GM10248 (cell line): Measurements from ENCODE around the gene TAS2R20.
"Not testable (repeated sequence)": the region's sequence is repeated elsewhere in the genome, so short reads cannot be mapped to it uniquely, and the experiment has no call there.

Source experiments
- CTCF ChIA-PET: fragments of 300-600 bp; sonication (Branson Sonifier 250); formaldehyde crosslinking; extraction: SDS; loops from one replicate; lab custom pipeline; 2021; ENCODE audit warnings: antibody characterized with exemption; lab: Yijun Ruan, JAX
- POLR2A ChIA-PET: fragments of 350-650 bp; sonication (Branson Sonifier 250); formaldehyde crosslinking; extraction: SDS; loops from one replicate; lab custom pipeline; 2020; ENCODE audit warnings: antibody characterized with exemption; lab: Yijun Ruan, JAX
- DNase-seq: peaks from one replicate; pipeline ENCODE4 v3.0.0; 2012; ENCODE audit errors: extremely low spot score
- TF ChIP-seq, protein P1 (sequence below): IDR thresholded peaks from 2 replicates; pipeline ENCODE4 v1.5.1; 2012; ENCODE audit warnings: mild to moderate bottlenecking, low read depth; ENCODE audit errors: extremely low read depth, missing control alignments, control extremely low read depth

TAS2R20 gene, protein sequence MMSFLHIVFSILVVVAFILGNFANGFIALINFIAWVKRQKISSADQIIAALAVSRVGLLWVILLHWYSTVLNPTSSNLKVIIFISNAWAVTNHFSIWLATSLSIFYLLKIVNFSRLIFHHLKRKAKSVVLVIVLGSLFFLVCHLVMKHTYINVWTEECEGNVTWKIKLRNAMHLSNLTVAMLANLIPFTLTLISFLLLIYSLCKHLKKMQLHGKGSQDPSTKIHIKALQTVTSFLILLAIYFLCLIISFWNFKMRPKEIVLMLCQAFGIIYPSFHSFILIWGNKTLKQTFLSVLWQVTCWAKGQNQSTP

DNA sequence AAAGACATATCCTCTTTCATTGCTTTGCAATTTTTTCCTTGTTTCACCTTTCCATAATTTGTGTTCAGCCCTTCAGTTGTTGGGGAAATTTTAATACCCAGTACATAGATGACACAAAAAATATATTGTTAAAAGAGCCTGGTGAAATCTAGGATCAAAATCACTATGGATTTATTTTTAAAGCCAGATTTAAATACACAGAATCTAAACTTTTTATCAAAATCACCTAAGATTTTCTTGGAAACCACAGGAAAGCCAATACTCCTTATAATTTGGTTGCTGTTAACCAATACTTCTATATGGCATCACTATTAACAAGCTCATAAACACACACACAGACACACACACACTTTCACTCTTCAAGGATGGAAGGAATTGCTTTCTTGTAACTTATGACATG is at the start of gene TAS2R20:
Gene TAS2R20, minus strand, starts transcription at position 101 of the 400 bp plus-strand sequence. CDS start 429 bp downstream, outside the sequence.
- CTCF ChIA-PET: interaction anchor here (1.2 kb wide), 1 partner anchor 9 kb away, joined by 3 read pairs; no protein-coding TSS in a partner anchor

DNA sequence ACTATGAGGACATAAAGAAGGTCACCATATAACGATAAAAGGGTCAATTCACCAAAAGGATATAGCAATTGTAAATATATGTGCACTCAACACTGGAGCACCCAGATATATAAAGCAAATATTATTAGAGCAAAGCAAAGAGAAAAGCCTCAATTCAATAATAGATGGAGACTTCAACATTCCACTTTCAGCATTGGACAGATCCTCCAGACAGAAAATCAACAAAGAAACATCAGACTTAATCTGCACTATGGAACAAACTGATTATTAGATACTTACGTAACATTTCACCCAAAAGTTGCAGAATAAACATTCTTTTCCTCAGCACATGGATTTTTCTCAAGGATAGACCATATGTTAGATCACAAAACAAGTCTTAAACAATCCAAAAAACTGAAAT is 43.3 kb upstream of the TAS2R20 start:
- POLR2A ChIA-PET, CTCF ChIA-PET, DNase-seq: not testable (repeated sequence)

More for the DNA sequence above, at the start of gene TAS2R20:
- TF ChIP-seq, protein P1, sequence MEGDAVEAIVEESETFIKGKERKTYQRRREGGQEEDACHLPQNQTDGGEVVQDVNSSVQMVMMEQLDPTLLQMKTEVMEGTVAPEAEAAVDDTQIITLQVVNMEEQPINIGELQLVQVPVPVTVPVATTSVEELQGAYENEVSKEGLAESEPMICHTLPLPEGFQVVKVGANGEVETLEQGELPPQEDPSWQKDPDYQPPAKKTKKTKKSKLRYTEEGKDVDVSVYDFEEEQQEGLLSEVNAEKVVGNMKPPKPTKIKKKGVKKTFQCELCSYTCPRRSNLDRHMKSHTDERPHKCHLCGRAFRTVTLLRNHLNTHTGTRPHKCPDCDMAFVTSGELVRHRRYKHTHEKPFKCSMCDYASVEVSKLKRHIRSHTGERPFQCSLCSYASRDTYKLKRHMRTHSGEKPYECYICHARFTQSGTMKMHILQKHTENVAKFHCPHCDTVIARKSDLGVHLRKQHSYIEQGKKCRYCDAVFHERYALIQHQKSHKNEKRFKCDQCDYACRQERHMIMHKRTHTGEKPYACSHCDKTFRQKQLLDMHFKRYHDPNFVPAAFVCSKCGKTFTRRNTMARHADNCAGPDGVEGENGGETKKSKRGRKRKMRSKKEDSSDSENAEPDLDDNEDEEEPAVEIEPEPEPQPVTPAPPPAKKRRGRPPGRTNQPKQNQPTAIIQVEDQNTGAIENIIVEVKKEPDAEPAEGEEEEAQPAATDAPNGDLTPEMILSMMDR: no peak
- POLR2A ChIA-PET: no interaction called here
- no peak for DNase-seq

DNA sequence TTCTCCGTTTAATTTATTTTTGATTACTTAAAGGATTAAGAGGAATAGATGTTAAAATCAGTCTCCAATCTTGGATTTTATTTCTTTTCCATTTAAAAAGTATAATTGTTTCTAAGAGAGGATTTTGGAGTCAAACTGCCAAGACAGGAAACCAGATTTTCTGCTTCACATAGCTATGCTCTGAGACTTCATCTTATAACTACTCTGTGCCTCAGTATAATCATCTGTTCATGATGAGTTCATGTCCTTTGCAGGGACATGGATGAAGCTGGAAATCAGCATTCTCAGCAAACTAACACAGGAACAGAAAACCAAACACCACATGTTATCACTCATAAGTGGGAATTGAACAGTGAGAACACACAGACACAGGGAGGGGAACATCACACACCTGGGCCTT is 42.1 kb upstream of the TAS2R20 start:
- POLR2A ChIA-PET: no interaction called here
- no peak for DNase-seq

DNA sequence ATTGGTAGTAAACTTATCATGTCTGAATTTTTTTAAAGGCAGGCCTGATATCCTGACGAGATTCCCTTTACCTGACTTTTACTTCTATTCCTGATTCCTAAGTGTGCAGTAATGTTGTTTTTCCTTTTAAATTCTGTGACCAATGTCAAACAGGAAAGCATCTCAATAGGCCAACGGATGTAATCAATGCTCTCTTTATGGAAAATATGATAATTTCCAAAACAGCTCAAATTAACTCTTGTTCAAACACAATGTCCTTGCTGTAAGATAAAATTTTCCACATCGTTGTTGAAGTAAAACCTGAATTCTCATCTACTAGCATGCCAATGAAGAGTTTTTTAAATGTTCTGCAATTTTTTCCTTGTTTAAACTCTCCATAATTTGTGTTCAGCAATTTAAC is 41.1 kb upstream of the TAS2R20 start:
- no peak for DNase-seq
- ChIA-PET CTCF (no interaction called here), POLR2A (no interaction called here)
- TF ChIP-seq, protein P1: no peak

More for the DNA sequence above, 42.1 kb upstream of the TAS2R20 start:
- CTCF ChIA-PET: no interaction called here
- TF ChIP-seq, protein P1: no peak

DNA sequence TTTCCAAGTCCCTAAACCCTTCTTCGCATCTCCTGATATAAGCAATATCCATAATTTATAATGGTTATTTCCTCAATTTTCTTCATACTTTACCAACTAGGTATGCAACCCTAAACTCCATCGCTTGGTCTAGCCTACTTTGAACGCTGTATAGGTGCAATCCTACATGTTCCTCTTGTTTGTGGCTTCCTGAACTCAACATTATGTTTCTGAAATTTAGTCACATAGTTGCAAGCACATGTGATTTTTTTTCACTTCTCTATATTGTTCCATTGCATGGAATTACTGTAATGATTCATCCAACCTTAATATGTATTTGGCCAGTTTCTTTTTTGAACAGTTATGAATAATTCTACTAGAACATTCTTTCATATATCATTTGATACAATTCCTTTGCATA is 35.9 kb upstream of the TAS2R20 start:
- DNase-seq, POLR2A ChIA-PET, CTCF ChIA-PET: not testable (repeated sequence)

DNA sequence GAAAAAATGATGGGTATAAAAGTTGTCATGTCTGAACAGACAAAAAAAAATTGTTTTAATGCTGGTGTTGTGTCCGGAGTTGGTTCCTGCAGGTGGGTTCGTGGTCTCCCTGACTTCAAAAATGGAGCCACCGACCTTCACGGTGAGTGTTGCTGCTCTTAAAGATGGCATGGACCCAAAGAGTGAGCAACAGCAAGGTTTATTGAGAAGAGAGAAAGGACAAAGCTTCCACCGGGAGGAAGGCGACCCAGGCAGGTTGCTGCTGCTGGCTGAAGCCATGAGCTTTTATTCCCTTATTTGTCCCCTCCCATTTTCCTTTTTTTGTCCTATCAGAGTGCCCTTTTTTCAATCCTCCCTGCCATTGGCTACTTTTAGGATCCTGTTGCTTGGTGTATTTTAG is 33.2 kb upstream of the TAS2R20 start, which contains the start of gene TAS2R31:
Gene TAS2R31, minus strand, starts transcription at position 101 of the 400 bp plus-strand sequence. Its CDS starts 72 bp downstream, at position 29.
- POLR2A ChIA-PET: no interaction called here
- no peak for DNase-seq
- CTCF ChIA-PET: interaction anchor here (1.0 kb wide), 1 partner anchor 11 kb away, joined by 3 read pairs; no protein-coding TSS in a partner anchor
- TF ChIP-seq, protein P1: no peak

DNA sequence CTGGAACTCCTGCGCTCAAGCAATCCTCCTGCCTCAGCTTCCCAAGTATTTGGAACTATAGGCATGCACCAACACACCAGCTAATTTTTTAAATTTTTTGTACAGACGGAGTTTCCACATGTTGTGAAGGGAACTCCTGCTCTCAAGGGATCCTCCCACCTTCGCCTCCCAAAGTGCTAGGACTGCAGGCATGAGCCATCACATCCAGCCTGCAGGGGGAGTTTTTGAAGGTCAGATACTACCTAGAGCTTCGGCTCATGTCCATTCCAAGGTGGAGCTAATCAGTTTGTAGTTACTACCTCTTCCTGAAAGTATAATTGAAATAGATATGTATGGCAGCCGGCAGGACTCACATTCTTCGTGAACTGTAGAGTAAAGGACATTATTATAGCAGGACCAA is 28.0 kb upstream of the TAS2R20 start:
- ChIA-PET POLR2A (no interaction called here), CTCF (no interaction called here)
- DNase-seq: no peak
- TF ChIP-seq, protein P1: no peak

DNA sequence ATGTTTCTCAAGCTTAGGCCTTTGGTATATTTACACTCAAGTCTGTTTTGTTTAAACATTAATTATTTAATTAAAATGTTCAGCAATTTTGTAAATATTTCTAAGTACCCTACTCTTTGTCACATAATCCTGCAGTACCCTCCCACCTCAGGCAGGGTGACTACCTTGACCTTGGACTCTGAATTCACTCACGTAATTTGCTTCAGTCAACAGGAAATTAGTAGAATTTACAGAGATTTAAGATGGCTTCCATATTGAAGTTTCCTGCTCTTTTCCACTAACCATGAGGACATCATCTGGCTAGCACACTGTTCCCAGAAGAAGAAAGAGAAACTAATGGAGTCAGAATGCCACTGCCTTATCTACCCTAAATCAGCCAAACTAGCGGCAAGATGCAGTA is 25.3 kb upstream of the TAS2R20 start:
- no peak for DNase-seq
- POLR2A ChIA-PET: no interaction called here
- TF ChIP-seq, protein P1: no peak
- CTCF ChIA-PET: no interaction called here
